ENCODE results near the gene IBSP.

Gene IBSP

DNA sequence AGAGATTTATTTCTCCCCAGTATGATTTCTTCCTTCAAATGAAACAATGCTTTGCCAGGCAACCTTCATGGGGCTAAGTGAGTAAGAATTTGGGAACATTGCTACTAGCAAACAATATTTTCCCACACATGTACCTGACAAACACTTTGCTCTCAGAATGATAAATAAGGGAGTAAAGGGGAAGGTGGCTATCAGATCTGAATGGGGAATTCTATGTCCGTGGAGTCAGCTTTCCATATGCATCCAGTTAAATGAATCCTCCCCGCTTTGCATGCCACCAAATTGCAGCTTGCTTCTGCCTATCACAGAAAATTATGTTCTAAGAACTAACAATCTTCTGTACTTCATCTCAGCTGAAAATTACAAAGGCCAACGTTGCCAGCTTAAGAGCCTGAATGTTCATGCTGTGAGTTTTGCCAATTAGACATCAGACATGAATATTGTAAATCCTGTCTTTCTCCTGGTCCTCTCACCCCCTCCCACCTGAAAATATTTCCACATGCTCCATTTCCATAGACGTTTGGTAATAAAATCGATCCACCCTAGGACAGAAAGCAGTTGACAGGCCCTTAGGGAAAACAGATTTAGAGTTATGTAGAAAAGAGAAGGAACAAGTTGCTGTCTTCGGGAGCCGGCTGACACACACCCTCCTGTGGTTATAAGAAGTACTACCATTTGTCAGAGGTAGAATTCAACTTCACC, 39.7 kb downstream of the IBSP start:
- no peak for DNase-seq

DNA sequence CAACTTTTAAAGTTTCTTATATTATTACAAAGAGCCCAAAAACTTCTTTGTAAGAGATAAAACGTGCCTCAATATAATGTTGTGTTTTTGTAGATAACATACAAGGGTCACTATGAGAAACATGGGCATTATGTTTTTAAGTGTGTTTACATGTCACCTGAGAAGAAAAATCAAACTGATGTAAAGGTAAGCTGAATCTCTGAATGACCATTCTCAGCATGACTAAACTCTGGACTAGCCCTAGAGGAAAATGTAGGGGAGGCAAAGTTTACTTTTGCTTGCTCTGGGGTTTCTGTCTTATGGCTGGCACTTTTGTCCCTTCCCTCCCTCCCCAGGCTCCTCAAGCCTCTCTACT, 40.2 kb downstream of the IBSP start:
- DNase-seq, result no peak

DNA sequence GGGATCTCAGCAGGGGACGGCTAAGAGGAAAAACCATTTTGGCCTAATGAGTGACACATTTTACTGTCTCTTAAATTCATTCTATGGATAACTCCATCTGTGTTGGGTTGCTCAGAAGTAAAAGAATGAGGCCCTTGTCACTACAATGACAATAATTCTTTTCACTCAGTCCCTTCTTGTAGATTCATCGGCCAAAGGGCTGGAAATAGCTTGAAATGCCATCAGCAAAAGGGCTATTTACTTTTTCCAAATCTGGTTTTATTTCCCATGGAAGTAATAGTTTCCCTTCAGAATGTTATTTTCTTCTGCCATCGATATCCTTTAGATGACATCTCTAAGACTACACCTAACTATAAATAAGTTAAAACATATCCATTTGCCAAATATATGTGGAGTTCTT, 40.8 kb downstream of the IBSP start:
- no peak for DNase-seq

DNA sequence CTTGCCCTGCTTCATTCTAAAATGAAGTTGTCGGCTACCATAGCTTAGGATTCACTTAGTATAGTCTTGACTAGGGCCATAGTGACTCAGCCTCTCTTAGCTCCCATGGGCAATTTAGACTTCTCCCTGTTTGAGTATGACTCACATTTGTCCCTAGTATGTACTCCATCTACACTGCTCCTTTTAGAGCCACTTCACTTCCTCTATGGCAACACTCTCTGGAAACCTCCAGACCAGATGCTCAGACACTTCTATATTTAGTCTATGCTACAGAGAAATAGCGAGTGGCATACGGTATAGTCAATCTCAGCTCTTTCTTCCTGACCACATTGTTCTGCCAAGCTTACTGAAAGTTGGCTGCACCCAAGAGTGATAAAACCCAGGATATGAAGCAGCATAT, 44.6 kb downstream of the IBSP start:
- no peak for DNase-seq

DNA sequence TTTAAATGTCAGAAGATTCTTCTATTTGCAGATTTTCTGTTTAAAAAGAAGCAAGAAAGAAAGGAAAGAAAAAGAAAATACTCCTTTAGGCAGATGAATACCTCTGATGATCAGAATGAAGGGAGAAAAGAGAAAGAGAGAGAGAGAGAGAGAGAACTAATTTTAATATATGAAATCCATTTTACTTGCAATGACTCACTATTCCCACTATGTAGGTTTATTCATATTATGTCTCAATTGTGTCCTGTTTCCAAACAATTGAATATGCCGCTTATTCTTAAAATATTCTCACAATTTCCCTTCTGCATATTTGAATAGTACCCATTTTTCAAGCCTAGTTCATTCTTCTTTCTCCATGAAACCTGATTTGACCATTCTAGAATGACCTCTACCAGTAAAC, 45.1 kb downstream of the IBSP start:
- DNase-seq, result no peak

DNA sequence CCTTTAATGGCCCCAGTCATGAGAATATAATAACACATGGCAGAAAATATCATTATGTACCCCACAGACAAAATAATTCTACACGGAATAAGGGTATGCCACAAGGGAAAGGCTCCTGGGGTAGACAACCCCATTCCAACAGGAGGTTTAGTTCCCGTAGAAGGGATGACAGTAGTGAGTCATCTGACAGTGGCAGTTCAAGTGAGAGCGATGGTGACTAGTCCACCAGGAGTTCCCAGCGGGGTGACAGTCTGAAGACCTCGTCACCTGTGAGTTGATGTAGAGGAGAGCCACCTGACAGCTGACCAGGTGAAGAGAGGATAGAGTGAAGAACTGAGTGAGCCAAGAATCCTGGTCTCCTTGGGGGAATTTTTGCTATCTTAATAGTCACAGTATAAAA, 46.9 kb downstream of the IBSP start:
- DNase-seq, result no peak

DNA sequence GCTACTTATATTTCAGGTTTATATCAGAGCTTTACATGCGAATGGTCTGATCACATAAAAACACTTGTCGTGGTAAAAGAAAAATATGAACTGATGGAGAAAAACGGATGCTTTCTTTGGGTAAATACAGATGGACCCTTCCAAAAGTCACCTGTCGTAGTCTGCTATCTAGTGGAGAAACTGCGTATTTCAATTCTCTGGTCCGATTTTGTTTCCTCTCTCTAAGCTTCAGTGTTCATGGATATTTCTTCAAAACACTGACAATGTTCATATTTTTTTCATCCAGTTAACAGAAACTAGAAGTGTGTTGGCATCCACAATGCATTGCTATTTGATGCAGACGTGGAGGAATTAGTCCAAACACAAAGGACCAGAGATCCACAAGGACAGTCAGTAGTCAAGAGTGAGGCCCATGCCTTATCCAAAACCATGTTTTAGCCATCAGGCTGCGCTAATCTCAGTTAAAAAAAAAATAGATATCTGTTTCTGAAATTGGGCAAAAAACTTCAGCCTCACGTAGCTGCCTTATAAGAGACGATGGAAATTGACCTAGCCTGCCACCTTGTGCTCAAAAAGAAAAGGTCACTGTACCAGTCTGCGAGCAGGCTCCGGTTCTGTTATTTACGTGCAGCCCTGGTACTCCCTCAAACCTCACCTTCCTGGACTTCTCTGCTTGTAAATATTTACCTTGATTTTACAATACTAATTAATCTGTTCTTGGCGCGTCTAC, 49.4 kb downstream of the IBSP start:
- DNase-seq, result no peak

DNA sequence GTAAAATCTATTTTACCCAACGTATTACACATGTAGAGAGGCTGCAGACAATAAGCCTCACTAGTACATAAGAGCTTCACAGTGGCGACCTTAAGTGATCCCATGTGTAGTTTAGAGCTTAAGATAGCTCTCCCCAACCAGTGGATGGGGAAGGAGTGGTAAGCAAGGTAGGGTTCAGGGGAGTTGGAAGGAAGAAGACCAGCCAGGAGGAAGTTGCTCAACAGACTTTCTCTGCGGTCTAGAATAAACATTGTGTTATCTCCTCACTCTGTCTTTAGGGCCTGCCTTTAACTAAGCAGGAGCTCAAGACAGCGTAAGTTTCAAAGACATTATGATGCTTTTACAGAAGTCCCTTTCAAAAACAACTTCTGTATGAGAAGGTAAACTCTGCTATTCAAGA, 50.3 kb downstream of the IBSP start:
- no peak for DNase-seq

DNA sequence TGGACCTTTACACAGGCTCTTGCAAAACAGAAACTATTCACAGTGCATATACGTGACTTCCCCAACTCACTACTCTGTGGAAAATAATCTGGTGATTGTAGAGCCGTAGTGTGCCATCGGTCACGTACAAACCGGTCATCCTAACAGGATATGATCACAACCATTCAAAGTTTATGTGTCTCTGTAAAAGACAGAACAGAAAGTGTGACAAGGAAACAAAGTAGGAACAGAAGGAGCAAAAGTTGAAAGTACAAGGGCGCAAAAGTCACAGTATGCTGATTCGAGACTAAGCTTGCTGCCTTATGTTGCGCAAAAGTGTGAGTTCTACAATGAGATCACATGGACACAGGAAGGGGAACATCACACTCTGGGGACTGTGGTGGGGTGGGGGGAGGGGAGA, 52.0 kb downstream of the IBSP start:
- DNase-seq, result no peak

DNA sequence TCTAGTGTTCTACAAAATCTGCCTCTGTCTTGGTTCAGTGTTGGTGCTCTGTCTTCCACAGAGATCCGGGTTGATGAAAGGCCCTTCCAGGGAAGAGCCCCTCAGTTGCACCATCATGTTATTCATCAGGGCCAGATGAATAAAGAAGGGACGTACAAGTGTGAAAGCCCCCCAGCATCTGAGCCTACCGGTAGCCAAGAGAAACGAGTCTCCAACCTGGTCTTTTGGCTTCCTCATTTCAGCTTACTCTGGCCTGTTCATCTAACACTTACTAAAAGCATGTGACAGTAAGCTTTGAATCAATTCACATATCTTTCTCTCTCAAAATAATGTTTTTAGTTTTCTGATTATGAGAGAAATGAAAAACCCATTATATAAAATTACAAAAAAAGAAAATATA, 52.6 kb downstream of the IBSP start:
- no peak for DNase-seq

DNA sequence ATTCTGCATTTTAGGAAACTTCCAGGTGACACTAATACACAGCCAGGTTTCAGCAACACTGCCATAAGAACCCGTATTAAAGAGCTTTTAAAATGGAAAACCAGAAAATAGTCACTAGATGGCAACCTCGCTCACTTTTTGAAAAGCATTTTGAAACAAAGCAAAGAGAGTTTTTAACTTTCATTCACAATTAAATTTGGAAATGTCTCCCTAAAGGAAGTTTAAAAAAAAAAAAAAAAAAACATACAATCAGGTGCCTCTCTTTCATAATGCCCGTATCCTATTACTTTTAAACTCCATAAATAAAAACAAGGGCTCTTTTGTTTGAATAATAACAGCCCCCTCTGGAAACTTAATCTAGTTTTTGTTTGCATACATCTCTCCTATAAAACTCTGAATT, 53.8 kb downstream of the IBSP start:
- no peak for DNase-seq

DNA sequence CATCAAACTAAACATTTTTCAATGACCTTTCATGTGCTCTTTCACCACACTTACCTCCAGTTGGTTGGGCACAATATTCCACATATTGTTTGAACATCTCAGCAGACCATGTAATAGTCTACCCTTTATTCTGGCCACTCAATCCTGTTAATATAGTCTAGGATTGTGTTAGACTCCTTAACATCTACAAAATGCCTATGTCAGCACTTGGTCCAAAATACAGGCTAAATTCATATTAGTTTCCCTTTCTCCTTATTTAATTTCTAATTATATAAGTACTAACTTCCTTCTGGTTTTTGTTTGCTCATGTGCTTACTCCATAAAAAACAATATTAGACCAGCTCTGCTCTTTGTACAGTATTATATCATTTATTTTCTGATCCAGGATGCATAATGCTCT, 54.5 kb downstream of the IBSP start:
- DNase-seq, result no peak

DNA sequence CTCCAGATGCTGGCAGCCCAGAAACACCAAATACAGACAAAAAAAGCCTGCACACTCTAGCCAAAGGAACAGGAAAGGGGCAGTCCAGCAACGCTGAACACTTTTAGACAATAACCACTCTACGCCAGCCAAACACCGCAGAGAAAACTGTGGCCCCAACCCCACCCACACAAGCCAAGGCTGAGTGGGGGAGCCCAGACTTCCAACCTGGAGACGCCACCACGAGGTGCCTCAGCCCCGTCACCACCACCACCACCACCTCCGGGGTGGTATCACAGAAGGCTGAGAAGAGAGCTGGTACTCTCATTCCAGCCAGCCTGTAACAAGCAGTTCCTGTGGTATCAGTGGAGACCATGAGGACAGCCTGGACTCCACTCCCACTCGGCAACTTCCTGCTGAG, 56.2 kb downstream of the IBSP start:
- no peak for DNase-seq

DNA sequence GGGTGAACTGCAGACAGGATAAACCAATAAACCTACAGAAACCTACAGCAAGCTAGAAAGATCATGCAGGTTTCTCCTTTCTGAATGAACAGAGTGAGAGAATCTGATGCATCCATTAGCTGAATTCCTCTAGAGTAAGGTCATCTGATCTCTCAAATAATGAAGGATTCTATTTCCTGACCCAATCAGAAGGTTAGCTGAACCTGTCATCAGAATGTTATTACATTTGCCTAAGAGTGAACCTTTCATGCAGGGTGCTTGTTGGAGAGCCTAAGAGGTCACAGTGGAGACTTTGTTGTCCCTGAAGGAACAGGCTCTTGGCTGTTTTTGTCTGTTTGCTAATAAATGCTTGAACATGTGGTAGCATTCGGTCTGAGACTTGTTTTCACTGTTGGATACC, 57.5 kb downstream of the IBSP start:
- no peak for DNase-seq

DNA sequence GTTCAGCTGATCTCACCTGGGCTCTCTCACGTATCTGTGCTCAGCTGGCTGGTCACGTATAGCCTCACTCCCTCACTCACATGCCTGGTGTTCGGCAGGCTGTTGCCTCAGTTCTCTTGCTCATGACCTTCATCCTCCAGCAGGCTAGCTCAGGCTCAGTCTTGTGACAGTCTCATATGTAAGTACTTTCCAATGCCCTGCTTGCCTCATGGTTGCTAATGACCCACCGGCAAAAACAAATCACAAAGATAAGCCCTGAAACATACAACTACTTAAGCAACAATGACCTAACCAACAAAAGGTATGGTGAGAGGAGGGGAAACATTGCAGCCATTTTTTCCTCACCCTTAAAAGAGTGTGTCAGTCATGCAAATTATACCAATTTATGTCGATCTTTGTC, 58.4 kb downstream of the IBSP start:
- DNase-seq, result no peak
